Measurements from ENCODE around the gene PDK1.

GRCh38 chr2:172597176-172597842 lies 41.4 kb downstream of the PDK1 start:
- TF ChIP-seq POLR2A (IDR thresholded peaks at IDR 0.05) (no peak), CTCF (IDR thresholded peaks at IDR 0.05) (no peak)
